Mesenchymal stem cell (in vitro differentiated cells and primary cell): ENCODE data around the gene TRAF6.

Source experiments
- DNase-seq: peaks from one replicate; pipeline ENCODE4 v3.0.0-alpha.2; 2013
- H2AFZ ChIP-seq: one replicate; pipeline ENCODE4 v1.6.1; 2013; ENCODE audit warnings: low read depth, mild to moderate bottlenecking, control low read depth, inconsistent platforms, low read length, moderate library complexity
- H2AK5ac ChIP-seq: 2 replicates; pipeline ENCODE4 v1.6.1; 2013; ENCODE audit warnings: low read length, moderate library complexity, mild to moderate bottlenecking, inconsistent platforms; ENCODE audit not compliant: severe bottlenecking
- H2BK120ac ChIP-seq: one replicate; pipeline ENCODE4 v1.6.1; 2013; ENCODE audit warnings: low read depth, mild to moderate bottlenecking, inconsistent platforms, low read length, moderate library complexity
- H2BK12ac ChIP-seq, 2 experiments: one replicate each; pipeline ENCODE4 v1.6.1; 2013; ENCODE audit warnings: inconsistent platforms in 2 of 2, low read length in 2 of 2, mild to moderate bottlenecking in 2 of 2, moderate library complexity in 2 of 2, control low read depth in 1 of 2
- H2BK15ac ChIP-seq: one replicate; pipeline ENCODE4 v1.6.1; 2013; ENCODE audit warnings: mild to moderate bottlenecking, low read depth, inconsistent platforms; ENCODE audit not compliant: poor library complexity, severe bottlenecking
- H2BK5ac ChIP-seq: 2 replicates; pipeline ENCODE4 v1.6.1; 2013; ENCODE audit warnings: low read depth, mild to moderate bottlenecking, low read length, control low read depth, inconsistent platforms; ENCODE audit not compliant: poor library complexity, severe bottlenecking
- H3K14ac ChIP-seq, 2 experiments: one replicate each; pipeline ENCODE4 v1.6.1; 2013; ENCODE audit warnings: inconsistent platforms in 2 of 2, low read length in 2 of 2, control low read depth in 1 of 2, mild to moderate bottlenecking in 1 of 2, moderate library complexity in 1 of 2
- H3K18ac ChIP-seq, 2 experiments: one replicate each; pipeline ENCODE4 v1.6.1; 2013; ENCODE audit warnings: inconsistent platforms in 2 of 2, low read length in 2 of 2, control low read depth in 1 of 2, low read depth in 1 of 2, mild to moderate bottlenecking in 1 of 2
- H3K23ac ChIP-seq, 2 experiments: one replicate each; pipeline ENCODE4 v1.6.1; 2013; ENCODE audit warnings: inconsistent platforms in 2 of 2, low read length in 2 of 2, mild to moderate bottlenecking in 2 of 2, moderate library complexity in 2 of 2, control low read depth in 1 of 2
- H3K27ac ChIP-seq: 2 replicates; pipeline ENCODE4 v1.5.1; 2013; ENCODE audit warnings: mild to moderate bottlenecking, moderate library complexity, low read length, control low read depth, inconsistent platforms; ENCODE audit not compliant: poor library complexity, severe bottlenecking
- H3K27me3 ChIP-seq, 2 experiments: 2 replicates each; pipeline versions ENCODE4 v1.6.1 to v1.7.0; 2013; ENCODE audit warnings: low read length in 2 of 2, mild to moderate bottlenecking in 2 of 2, moderate library complexity in 2 of 2, control low read depth in 1 of 2, inconsistent platforms in 1 of 2; ENCODE audit not compliant: control insufficient read depth in 1 of 2, insufficient read depth in 1 of 2
- H3K36me3 ChIP-seq, 2 experiments: 2 replicates each; pipeline versions ENCODE4 v1.6.1 to v1.7.0; 2013; ENCODE audit warnings: low read length in 2 of 2, control low read depth in 1 of 2, inconsistent platforms in 1 of 2, low read depth in 1 of 2, mild to moderate bottlenecking in 1 of 2; ENCODE audit not compliant: insufficient read depth in 2 of 2, control insufficient read depth in 1 of 2
- H3K4ac ChIP-seq, 2 experiments: one replicate each; pipeline ENCODE4 v1.6.1; 2013; ENCODE audit warnings: inconsistent platforms in 2 of 2, low read length in 2 of 2, mild to moderate bottlenecking in 2 of 2, moderate library complexity in 2 of 2, control low read depth in 1 of 2, low read depth in 1 of 2
- H3K4me1 ChIP-seq: 2 replicates; pipeline ENCODE4 v1.6.1; 2013; ENCODE audit warnings: low read depth, low read length, control low read depth; ENCODE audit not compliant: control insufficient read depth, insufficient read depth
- H3K4me2 ChIP-seq: 2 replicates; pipeline ENCODE4 v1.6.1; 2013; ENCODE audit warnings: low read length, mild to moderate bottlenecking, inconsistent platforms; ENCODE audit not compliant: poor library complexity, severe bottlenecking
- H3K4me3 ChIP-seq, 2 experiments: 2 replicates each; pipeline versions ENCODE4 v1.5.1 to v1.7.0; 2013; ENCODE audit warnings: low read length in 2 of 2, mild to moderate bottlenecking in 2 of 2, control low read depth in 1 of 2, low read depth in 1 of 2; ENCODE audit not compliant: insufficient read depth in 1 of 2
- H3K79me1 ChIP-seq: replicated peaks from 2 replicates; pipeline ENCODE4 v1.6.1; 2013; ENCODE audit warnings: mild to moderate bottlenecking, control low read depth, low read length, inconsistent platforms; ENCODE audit not compliant: poor library complexity, severe bottlenecking
- H3K9ac ChIP-seq: 2 replicates; pipeline ENCODE4 v1.7.0; 2013; ENCODE audit warnings: mild to moderate bottlenecking, low read length, moderate library complexity
- H3K9me3 ChIP-seq: 2 replicates; pipeline ENCODE4 v1.7.0; 2013; ENCODE audit warnings: mild to moderate bottlenecking, low read length; ENCODE audit not compliant: control insufficient read depth
- H4K8ac ChIP-seq: one replicate; pipeline ENCODE4 v1.6.1; 2013; ENCODE audit warnings: inconsistent platforms, mild to moderate bottlenecking, low read length, moderate library complexity
- H4K91ac ChIP-seq: one replicate; pipeline ENCODE4 v1.6.1; 2013; ENCODE audit warnings: mild to moderate bottlenecking, low read length, inconsistent platforms
- WGBS: methylation state at CpG from one replicate; pipeline ENCODE4 v1.1.7; 2013; ENCODE audit warnings: mixed read lengths; 5-methylcytosine and 5-hydroxymethylcytosine counted together

TRAF6 gene

DNA sequence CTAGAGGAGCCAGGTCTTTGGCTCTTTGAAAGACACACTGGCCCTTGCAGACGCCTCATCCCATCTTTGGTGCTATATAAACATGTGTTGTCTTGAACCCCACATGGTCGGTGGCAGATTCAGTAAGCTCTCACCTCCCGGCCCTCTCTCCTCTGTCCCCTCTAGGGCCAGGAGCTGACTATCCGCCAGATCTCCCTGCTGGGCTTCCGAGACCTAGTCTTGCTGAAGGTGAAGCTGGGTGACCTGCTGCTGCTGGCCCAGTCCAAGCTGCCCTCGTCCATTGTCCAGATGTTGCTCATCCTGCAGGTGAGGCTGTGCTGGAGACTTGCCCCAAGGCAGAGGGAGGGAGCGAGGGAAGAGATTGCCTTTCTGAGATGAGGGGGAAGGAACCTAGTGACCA is 63.9 kb downstream of the TRAF6 start:
- Histone ChIP-seq H2BK5ac (no peak overlapping the region), H3K36me3 (peaks cover 0 to 43% of the 10 kb centered on the region in 2 experiments), H3K4me3 (no peak overlapping the region), H3K23ac (no peak overlapping the region), H2AFZ (no peak overlapping the region), H3K27ac (no peak overlapping the region), H3K79me1 (peaks cover 7% of the 10 kb centered on the region), H2AK5ac (no peak overlapping the region), H3K27me3 (no peaks in the 10 kb centered on the region), H3K18ac (no peak overlapping the region), H3K14ac (peak overlapping the region in 1 of 2 experiments; percentile 44), H4K8ac (no peak overlapping the region), H2BK15ac (no peak overlapping the region), H3K4ac (no peak overlapping the region), H3K9ac (no peak overlapping the region), H2BK120ac (no peak overlapping the region), H2BK12ac (no peak overlapping the region), H3K4me1 (peaks cover 19% of the 10 kb centered on the region), H3K4me2 (no peak overlapping the region), H4K91ac (no peak overlapping the region), H3K9me3 (no peaks in the 10 kb centered on the region)
- WGBS = 97% methylated on average over 7 of the region's 7 CpGs
- DNase-seq = no peak

DNA sequence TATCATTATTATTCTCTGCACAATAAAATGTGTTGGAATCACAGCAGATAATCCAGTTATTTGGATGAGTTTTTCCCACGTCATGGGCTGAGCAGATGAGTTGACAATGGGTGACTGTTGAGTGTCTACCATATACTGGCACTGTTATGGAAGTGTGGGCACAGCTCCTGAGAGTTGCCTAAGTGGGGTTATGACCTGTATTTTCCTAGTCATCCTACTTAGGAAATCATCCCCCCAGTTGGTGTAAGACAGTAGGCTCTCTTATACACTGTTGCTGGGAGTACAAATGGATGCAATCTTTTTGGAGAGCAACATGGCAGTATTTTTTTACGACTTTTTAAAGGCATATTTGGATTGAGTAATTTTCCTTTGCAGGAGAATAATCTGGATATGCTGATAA is 66.4 kb downstream of the TRAF6 start:
- Histone ChIP-seq H4K8ac (no peak overlapping the region), H2AFZ (no peak overlapping the region), H2BK5ac (no peak overlapping the region), H3K27ac (no peak overlapping the region), H3K27me3 (no peaks in the 10 kb centered on the region), H2AK5ac (no peak overlapping the region), H3K9me3 (no peaks in the 10 kb centered on the region), H3K23ac (no peak overlapping the region), H3K14ac (no peak overlapping the region), H3K9ac (no peak overlapping the region), H2BK120ac (no peak overlapping the region), H4K91ac (no peak overlapping the region), H3K4ac (no peak overlapping the region), H3K4me3 (no peak overlapping the region), H2BK12ac (no peak overlapping the region), H3K79me1 (peaks cover 14% of the 10 kb centered on the region), H2BK15ac (no peak overlapping the region), H3K4me2 (no peak overlapping the region), H3K18ac (no peak overlapping the region), H3K4me1 (peaks cover 10% of the 10 kb centered on the region), H3K36me3 (peaks cover 0 to 39% of the 10 kb centered on the region in 2 experiments)
- WGBS = 77% methylated on average over 2 of the region's 2 CpGs
- no peak for DNase-seq

DNA sequence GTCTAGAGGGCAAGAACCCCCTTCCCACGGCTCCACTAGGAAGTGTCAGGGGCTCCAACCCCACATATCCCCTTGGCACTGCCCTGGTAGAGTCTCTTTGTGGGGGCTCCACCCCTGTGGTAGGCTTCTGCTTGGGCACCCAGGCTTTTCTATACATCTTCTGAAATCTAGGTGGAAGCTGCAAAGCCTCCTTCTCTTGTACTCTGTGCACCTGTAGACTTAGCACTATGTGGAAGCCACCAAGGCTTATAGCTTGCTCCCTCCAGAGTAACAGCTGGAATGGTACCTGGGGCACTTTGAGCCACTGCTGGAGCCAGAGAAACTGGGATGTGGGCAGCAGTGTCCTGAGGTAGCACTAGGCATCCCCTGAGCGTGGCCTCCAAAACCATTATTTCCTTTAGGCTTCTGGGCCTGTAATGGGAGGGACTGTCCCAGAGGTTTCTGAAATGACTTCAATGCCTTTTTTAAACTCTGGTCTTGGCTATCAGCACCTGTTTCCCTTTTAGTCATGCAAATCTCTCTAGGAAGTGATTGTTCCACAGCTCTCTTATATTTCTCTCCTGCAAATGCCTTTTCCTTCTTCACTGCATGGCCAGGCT is 68.4 kb downstream of the TRAF6 start:
- 97% methylated on average over 2 of the region's 2 CpGs for WGBS
- H2BK5ac ChIP-seq = peak overlapping the region; percentile 38
- H3K4me1 ChIP-seq = peaks cover 2% of the 10 kb centered on the region
- H3K9me3 ChIP-seq = no peaks in the 10 kb centered on the region
- no peak overlapping the region for H3K27ac ChIP-seq
- no peak overlapping the region for H3K23ac ChIP-seq
- no peak overlapping the region for H3K4me2 ChIP-seq
- DNase-seq = no peak
- H3K18ac ChIP-seq = no peak overlapping the region
- H2BK15ac ChIP-seq = no peak overlapping the region
- no peak overlapping the region for H3K4ac ChIP-seq
- no peaks in the 10 kb centered on the region for H3K27me3 ChIP-seq
- H3K14ac ChIP-seq = no peak overlapping the region
- H3K4me3 ChIP-seq = no peak overlapping the region
- peaks cover 0 to 38% of the 10 kb centered on the region in 2 experiments for H3K36me3 ChIP-seq
- H2BK12ac ChIP-seq = no peak overlapping the region
- H4K8ac ChIP-seq = no peak overlapping the region
- H2AFZ ChIP-seq = no peak overlapping the region
- H3K79me1 ChIP-seq = peaks cover 15% of the 10 kb centered on the region
- no peak overlapping the region for H2BK120ac ChIP-seq
- no peak overlapping the region for H3K9ac ChIP-seq
- H2AK5ac ChIP-seq = no peak overlapping the region
- no peak overlapping the region for H4K91ac ChIP-seq

DNA sequence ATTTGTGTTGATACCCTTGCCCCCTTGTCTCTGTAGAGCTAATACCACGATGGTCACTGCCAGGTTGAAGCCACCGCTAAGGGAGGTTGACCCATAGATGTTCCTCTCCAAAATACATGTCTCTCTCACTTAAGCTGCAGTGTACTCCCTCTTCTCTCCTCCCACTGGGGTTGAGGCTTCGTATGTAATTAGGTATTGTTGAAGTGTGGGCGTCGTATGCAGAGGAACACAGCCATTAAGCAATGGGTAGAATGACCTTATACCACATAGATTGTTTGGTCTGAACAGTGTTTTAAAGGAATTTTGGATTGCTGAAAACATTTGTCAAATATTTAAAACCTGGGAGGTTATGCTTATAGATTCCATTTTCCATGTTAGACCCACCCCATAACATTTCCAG is 71.9 kb downstream of the TRAF6 start:
- H3K4me1 ChIP-seq = no peaks in the 10 kb centered on the region
- no peak overlapping the region for H3K23ac ChIP-seq
- no peak overlapping the region for H3K4me3 ChIP-seq
- no peak overlapping the region for H3K18ac ChIP-seq
- H2AK5ac ChIP-seq = no peak overlapping the region
- H3K27ac ChIP-seq = no peak overlapping the region
- peaks cover 0 to 47% of the 10 kb centered on the region in 2 experiments for H3K36me3 ChIP-seq
- no peak overlapping the region for H3K14ac ChIP-seq
- no peak overlapping the region for H2BK5ac ChIP-seq
- H3K27me3 ChIP-seq = no peaks in the 10 kb centered on the region
- no peak overlapping the region for H4K91ac ChIP-seq
- H4K8ac ChIP-seq = no peak overlapping the region
- no peak overlapping the region for H3K9ac ChIP-seq
- H2BK120ac ChIP-seq = no peak overlapping the region
- H2BK15ac ChIP-seq = no peak overlapping the region
- peaks cover 22% of the 10 kb centered on the region for H3K79me1 ChIP-seq
- no peak overlapping the region for H2AFZ ChIP-seq
- no peak overlapping the region for H3K4ac ChIP-seq
- no peak overlapping the region for H3K4me2 ChIP-seq
- no peak overlapping the region for H2BK12ac ChIP-seq
- 93% methylated on average over 4 of the region's 5 CpGs for WGBS
- H3K9me3 ChIP-seq = no peaks in the 10 kb centered on the region
- no peak for DNase-seq
